GM19193 (cell line): ENCODE data around the gene CD44.

Experiments
- POLR2A ChIP-seq: IDR thresholded peaks from 4 replicates; pipeline ENCODE4 v1.6.1; 2011; ENCODE audit not compliant: insufficient read depth, insufficient read length; ENCODE audit errors: extremely low read depth

CD44 gene

GRCh38 chr11:35143297-35144135, 4.5 kb downstream of the CD44 start:
- TF ChIP-seq POLR2A = peak; percentile 21

DNA sequence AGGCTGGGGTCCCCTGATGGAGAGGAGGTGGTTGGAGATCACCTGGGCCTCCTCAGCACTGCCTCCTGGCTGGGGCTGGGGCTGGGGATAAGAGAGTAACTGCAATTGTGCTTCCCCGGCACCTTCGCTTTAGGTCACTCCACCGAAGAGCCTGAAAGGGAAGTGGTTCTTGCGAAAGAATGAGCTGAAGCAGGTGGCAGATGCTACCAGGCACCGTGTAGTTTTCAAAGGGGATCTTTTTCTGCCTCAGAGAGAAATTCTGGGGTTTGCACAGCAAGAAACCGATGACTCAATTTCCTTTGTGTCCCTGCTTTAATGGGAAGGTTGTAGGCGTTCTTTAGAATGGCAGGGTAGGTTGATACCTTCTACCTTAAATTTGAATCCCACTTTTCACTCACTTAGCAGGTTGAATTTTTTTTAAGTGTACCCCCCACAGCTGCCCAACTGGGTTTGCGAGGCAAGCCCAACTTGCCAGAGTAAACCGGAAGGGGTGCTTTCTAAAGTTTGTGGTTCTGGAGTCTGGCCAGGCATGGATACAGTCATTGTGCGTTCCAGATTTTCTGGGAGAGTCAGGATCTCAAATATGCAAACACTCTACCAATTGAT, 5.3 kb downstream of the CD44 start:
- peak; percentile 7 for TF ChIP-seq POLR2A

DNA sequence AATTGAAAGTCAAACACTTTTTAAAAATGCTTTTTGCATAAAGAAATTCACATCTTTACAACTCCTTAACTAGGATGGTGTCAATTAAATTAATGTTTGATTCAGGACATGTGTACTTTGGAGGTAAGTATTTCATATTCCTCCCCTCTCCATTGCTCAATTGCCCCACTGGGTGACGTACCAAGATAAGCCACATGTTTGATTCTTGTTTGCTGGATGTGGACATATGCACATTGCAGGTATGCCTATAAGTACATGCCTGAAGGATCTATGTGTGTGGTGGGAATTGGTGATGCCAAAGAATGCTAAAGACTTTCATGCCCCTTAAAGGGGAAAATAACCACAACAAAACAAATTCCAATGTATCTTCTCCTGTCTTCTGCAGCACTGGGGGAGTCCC, 5.8 kb downstream of the CD44 start:
- no peak for TF ChIP-seq POLR2A

- peak; percentile 49 for TF ChIP-seq POLR2A
Observed at GRCh38 chr11:35145271-35145670, 6.3 kb downstream of the CD44 start.

DNA sequence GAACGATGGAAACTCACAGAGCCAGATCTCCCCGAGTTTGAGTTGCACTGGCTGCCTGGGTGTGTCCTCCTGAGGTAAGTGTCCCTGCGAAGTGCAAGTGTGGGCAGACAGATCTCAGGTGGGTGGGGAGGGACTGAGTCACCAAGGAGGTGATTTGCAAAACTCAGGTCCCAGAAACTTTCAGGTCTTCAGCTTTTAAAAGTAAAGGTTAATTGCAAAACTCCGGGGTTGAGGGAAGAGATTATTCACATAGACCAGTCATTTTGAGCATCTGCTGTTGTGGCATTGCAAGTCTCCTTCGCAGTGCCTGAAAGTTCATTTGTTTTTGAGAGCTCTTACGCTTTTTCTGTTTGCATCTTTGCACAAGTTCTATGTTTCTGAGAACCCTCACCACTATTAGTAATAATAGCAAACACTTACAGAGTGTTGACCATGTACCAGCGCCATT, 7.1 kb downstream of the CD44 start:
- peak; percentile 3 for TF ChIP-seq POLR2A

DNA sequence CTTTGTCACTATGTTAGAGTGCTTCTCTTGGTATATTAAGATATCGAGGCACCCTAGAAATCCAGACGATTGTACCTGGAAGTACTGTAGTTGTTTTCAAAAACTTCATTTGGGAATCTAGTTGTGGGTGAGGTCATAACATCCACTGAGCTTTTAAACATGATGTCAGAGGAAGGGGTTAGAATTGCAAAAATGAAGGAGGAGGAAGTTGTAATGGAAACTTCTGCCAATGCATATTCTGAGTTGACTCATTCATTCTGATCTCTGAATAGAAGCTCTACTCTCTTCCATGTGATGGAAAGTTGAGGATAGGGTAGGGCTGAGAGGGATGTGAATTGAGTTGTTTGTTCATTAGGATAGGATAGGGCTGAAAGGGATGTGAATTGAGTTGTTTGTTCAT, 7.7 kb downstream of the CD44 start:
- TF ChIP-seq POLR2A = no peak

DNA sequence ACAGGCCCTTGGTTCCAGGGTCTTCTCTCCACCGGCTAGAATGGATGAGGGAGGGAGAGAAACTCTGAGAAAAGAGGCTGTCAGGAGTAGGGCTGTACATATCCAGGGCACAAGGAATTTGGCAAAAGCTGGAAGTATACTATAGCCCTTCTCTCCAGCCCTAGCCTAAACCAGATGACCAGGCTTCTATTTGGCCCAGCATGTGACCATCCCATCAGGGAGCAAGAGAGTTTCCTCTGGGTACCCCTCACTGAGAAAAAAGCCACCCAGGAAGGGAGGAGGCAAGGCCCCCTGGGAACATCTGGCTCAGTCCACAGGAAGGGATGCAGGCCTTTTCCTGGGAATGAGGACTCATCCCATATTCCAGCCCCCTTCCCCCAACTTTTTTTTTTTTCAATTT, 8.3 kb downstream of the CD44 start:
- no peak for TF ChIP-seq POLR2A

GRCh38 chr11:35148163-35148837, 9.3 kb downstream of the CD44 start:
- no peak for TF ChIP-seq POLR2A

GRCh38 chr11:35150454-35150853, 11.5 kb downstream of the CD44 start:
- no peak for TF ChIP-seq POLR2A

- TF ChIP-seq POLR2A = no peak
Observed at GRCh38 chr11:35151241-35151640, 12.3 kb downstream of the CD44 start.

GRCh38 chr11:35151683-35152280, 12.8 kb downstream of the CD44 start:
- TF ChIP-seq POLR2A = no peak

DNA sequence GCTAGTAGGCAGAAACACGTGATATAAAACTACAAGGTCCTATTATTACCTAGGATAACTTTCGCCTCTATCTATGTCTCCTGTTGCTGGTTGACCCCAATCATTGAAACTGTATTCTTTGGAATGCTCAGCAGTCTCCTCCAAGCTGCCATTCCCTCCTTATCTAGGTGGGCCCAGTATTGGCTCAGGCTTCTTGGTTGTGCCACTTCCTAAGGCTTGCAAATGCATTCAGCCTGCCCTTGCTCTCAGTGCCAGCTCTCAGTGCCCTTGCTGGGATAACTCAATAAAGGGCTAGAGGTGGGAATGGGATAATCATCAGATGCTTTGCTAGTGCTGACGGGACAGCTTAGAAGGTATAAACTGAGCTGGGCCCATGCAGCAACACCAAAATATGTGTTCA, 13.6 kb downstream of the CD44 start:
- no peak for TF ChIP-seq POLR2A

DNA sequence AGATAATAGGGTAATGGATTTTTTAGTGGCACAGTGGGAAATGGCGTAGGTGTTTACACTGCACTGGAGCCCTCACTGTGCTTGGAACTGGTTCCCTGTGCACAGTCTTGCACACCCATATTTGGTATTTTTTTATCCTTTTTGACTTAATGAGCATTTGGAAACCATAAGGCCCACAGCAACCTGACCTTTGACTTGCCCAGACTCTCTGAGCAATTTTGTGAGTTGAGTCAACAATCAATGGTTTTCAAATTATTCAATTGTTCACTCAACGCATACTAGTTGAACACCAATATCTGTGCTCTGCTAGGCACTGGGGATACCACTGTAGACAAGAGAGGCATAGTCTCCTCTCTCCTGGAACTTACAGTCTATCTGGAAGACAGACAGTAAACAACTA, 14.3 kb downstream of the CD44 start:
- TF ChIP-seq POLR2A = no peak

GRCh38 chr11:35154952-35155351, 16.0 kb downstream of the CD44 start:
- TF ChIP-seq POLR2A = no peak

DNA sequence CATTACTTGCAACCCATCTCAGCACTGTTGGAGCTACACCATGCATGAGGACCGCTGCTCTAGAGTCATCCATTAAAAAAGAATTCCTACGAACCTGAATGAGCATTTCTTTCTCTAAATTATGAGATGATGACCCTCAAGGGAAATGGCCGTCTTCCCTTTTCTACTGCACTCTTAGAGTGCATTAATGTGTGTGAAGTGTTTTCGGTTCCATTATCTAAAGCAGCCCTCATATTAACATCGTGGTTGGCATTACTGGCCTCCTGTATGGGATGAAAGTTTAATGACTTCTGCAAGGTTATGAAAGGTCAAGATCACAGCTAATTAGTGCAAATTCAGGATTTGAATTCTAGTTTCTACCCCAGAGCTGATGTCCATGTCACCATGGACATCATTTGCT, 16.7 kb downstream of the CD44 start:
- no peak for TF ChIP-seq POLR2A
